Measurements from ENCODE around the gene ZNF529. TPM values are rescaled to one million over a fixed set of nuclear protein-coding genes. Genes with fewer than 3 reads are reported as not detected.

Gene ZNF529
- total RNA-seq, 1 donor from 2014 or later = 33.9 TPM

DNA sequence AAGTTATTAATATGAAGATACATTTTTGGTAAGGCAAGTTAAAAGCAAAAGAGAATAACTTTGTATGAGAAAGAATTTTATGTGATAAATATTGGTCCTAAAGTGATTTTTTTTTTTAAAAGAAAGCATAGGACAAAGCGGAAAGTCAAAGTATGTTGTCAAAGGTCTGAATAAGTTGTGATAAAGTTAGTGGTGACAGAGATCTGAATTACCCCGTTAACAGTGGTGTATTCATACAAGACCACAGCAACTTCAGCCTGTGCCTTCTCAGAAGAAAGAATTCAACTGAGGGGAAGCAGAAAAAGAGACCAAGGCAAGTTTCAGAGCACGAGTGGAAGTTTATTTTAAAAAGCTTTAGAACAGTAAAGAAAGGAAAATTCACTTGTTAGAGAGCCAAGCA lies 64.8 kb downstream of the ZNF529 start:
- H3K27me3 Mint-ChIP-seq (ENCODE audit: insufficient read depth, low read depth) = peaks cover 2% of the 10 kb centered on the region
- TF ChIP-seq EZH2 (IDR thresholded peaks at IDR 0.05) = no peak
- TF ChIP-seq, protein P1, sequence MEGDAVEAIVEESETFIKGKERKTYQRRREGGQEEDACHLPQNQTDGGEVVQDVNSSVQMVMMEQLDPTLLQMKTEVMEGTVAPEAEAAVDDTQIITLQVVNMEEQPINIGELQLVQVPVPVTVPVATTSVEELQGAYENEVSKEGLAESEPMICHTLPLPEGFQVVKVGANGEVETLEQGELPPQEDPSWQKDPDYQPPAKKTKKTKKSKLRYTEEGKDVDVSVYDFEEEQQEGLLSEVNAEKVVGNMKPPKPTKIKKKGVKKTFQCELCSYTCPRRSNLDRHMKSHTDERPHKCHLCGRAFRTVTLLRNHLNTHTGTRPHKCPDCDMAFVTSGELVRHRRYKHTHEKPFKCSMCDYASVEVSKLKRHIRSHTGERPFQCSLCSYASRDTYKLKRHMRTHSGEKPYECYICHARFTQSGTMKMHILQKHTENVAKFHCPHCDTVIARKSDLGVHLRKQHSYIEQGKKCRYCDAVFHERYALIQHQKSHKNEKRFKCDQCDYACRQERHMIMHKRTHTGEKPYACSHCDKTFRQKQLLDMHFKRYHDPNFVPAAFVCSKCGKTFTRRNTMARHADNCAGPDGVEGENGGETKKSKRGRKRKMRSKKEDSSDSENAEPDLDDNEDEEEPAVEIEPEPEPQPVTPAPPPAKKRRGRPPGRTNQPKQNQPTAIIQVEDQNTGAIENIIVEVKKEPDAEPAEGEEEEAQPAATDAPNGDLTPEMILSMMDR (IDR thresholded peaks at IDR 0.05) = no peak
- TF ChIP-seq EZH2phosphoT487 (IDR thresholded peaks at IDR 0.05) = no peak
- peaks cover under 1% of the 10 kb centered on the region for H3K79me2 ChIP-seq (ENCODE audit: low read depth)
- no peaks in the 10 kb centered on the region for H3K4me1 ChIP-seq
- H2AFZ ChIP-seq (replicated peaks) = no peak overlapping the region
- peaks cover 9% of the 10 kb centered on the region for H3F3A ChIP-seq (ENCODE audit: low read depth)
- no peak overlapping the region for H3K9ac ChIP-seq
- H3K4me3 ChIP-seq = no peak overlapping the region
- peaks cover 30% of the 10 kb centered on the region for H3K36me3 Mint-ChIP-seq
- H3K27ac Mint-ChIP-seq = no peak overlapping the region
- H3K27ac ChIP-seq = no peak overlapping the region
- no peak overlapping the region for H3K4me2 ChIP-seq
- no peak for DNase-seq (ENCODE audit: low spot score)
- no peaks in the 10 kb centered on the region for H3K27me3 ChIP-seq
- H3K36me3 ChIP-seq = peaks cover 24% of the 10 kb centered on the region
- peaks cover 72% of the 10 kb centered on the region for H3K9me3 Mint-ChIP-seq
- peaks cover 38% of the 10 kb centered on the region for H3K9me3 ChIP-seq (ENCODE audit: low read depth)
- H3K4me1 Mint-ChIP-seq = no peaks in the 10 kb centered on the region
- no peaks in the 10 kb centered on the region for H4K20me1 ChIP-seq (ENCODE audit: low read depth)
- no peak overlapping the region for H3K4me3 Mint-ChIP-seq

DNA sequence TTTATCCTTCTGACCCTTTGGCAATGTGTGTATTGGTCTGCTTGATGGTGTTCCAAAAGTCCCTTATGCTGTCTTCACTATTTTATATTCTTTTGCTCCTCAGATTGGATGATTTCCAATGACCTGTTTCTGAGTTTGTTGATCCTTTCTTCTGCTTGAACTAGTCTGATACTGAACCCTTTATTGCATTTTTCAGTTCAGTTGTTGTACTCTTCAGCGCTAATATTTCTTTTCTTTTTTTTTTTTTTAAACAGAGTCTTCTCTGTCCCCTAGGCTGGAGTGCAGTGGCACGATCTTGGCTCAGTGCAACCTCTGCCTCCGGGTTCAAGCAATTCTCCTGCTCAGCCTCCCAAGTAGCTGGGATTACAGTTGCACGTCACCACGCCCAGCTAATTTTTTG lies 71.1 kb downstream of the ZNF529 start:
- no peak overlapping the region for H3K9ac ChIP-seq
- Mint-ChIP-seq H3K9me3 (peaks cover 53% of the 10 kb centered on the region), H3K36me3 (peaks cover 2% of the 10 kb centered on the region), H3K4me3 (no peak overlapping the region), H3K27me3 (ENCODE audit: insufficient read depth, low read depth) (peaks cover 5% of the 10 kb centered on the region), H3K4me1 (no peaks in the 10 kb centered on the region), H3K27ac (no peak overlapping the region)
- no peaks in the 10 kb centered on the region for H3K9me3 ChIP-seq (ENCODE audit: low read depth)
- H2AFZ ChIP-seq (replicated peaks) = no peak overlapping the region
- H3K27me3 ChIP-seq = no peaks in the 10 kb centered on the region
- TF ChIP-seq, protein P1 (IDR thresholded peaks at IDR 0.05) = no peak
- no peak for TF ChIP-seq EZH2phosphoT487 (IDR thresholded peaks at IDR 0.05)
- no peak for TF ChIP-seq EZH2 (IDR thresholded peaks at IDR 0.05)
- no peaks in the 10 kb centered on the region for H3K36me3 ChIP-seq
- no peaks in the 10 kb centered on the region for H3K4me1 ChIP-seq
- no peaks in the 10 kb centered on the region for H3K79me2 ChIP-seq (ENCODE audit: low read depth)
- H3K4me2 ChIP-seq = no peak overlapping the region
- H3K27ac ChIP-seq = no peak overlapping the region
- no peak for DNase-seq (ENCODE audit: low spot score)
- no peaks in the 10 kb centered on the region for H3F3A ChIP-seq (ENCODE audit: low read depth)
- H3K4me3 ChIP-seq = no peak overlapping the region
- no peaks in the 10 kb centered on the region for H4K20me1 ChIP-seq (ENCODE audit: low read depth)

DNA sequence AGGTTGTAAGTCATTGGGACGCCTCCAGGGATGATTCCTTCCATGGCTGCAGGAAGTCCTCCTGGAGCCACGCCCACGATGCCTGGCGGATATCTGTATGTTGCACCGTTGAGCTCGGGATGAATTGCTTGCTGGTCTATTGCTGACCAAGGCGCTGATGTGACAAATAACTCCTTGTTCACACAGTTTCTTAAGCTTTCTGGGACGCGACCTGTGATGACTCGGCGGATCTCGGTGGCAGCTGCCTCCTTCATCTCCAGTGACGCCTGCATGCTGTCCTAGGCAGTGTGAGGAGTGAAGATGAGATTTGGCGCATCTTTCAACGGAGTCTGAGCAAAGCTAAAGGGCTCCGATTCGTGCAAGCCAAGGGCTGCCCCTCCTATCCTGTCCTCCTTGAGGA lies 76.1 kb downstream of the ZNF529 start:
- H3K79me2 ChIP-seq (ENCODE audit: low read depth) = no peaks in the 10 kb centered on the region
- Mint-ChIP-seq H3K4me1 (no peaks in the 10 kb centered on the region), H3K36me3 (peaks cover 5% of the 10 kb centered on the region), H3K27ac (no peak overlapping the region), H3K27me3 (ENCODE audit: insufficient read depth, low read depth) (peaks cover 8% of the 10 kb centered on the region), H3K9me3 (peaks cover 49% of the 10 kb centered on the region), H3K4me3 (no peak overlapping the region)
- H3K9me3 ChIP-seq (ENCODE audit: low read depth) = no peaks in the 10 kb centered on the region
- no peaks in the 10 kb centered on the region for H3F3A ChIP-seq (ENCODE audit: low read depth)
- H3K36me3 ChIP-seq = no peaks in the 10 kb centered on the region
- H3K27ac ChIP-seq = no peak overlapping the region
- no peak overlapping the region for H3K4me3 ChIP-seq
- H2AFZ ChIP-seq (replicated peaks) = no peak overlapping the region
- H3K27me3 ChIP-seq = no peaks in the 10 kb centered on the region
- H3K4me2 ChIP-seq = no peak overlapping the region
- H3K4me1 ChIP-seq = no peaks in the 10 kb centered on the region
- H3K9ac ChIP-seq = no peak overlapping the region
- no peaks in the 10 kb centered on the region for H4K20me1 ChIP-seq (ENCODE audit: low read depth)
- TF ChIP-seq EZH2 (IDR thresholded peaks at IDR 0.05) (no peak), EZH2phosphoT487 (IDR thresholded peaks at IDR 0.05) (no peak)
- TF ChIP-seq, protein P1 (IDR thresholded peaks at IDR 0.05) = no peak
- DNase-seq (ENCODE audit: low spot score) = no peak

Other genes with a start within 250 kb of the ZNF529 start
- gene ZFP14, start 194.1 kb downstream of the ZNF529 start, total RNA-seq (ENCODE audit: low replicate concordance) = 19.0 and 25.1 TPM in 2 replicates
- 19.5 and 26.1 TPM in 2 replicates for gene ZFP82, start 154.6 kb downstream of the ZNF529 start, total RNA-seq (ENCODE audit: low replicate concordance)
- gene ZNF566, start 83.7 kb downstream of the ZNF529 start, total RNA-seq (ENCODE audit: low replicate concordance) = 16.8 and 29.5 TPM in 2 replicates
- gene ZNF260, start 45.0 kb downstream of the ZNF529 start, total RNA-seq (ENCODE audit: low replicate concordance) = 55.9 and 67.7 TPM in 2 replicates
- gene ZNF382, start 32.0 kb upstream of the ZNF529 start, total RNA-seq (ENCODE audit: low replicate concordance) = 16.8 and 17.8 TPM in 2 replicates
- 13.6 and 13.8 TPM in 2 replicates for gene ZNF461, start 93.5 kb upstream of the ZNF529 start, total RNA-seq (ENCODE audit: low replicate concordance)
- gene ZNF567, start 114.3 kb upstream of the ZNF529 start, total RNA-seq (ENCODE audit: low replicate concordance) = 26.9 and 27.7 TPM in 2 replicates
- 25.5 and 32.1 TPM in 2 replicates for gene ZNF850, start 199.5 kb upstream of the ZNF529 start, total RNA-seq (ENCODE audit: low replicate concordance)

All from neural progenitor cell (in vitro differentiated cells).